ENCODE data around the gene SH3PXD2A. TPM values are rescaled to one million over a fixed set of nuclear protein-coding genes. Genes with fewer than 3 reads are reported as not detected.

SH3PXD2A gene
- total and polyA plus RNA-seq, 9 donors: 33.2 to 95.0 (median 73.9) TPM

- DNase-seq: no peak
- Histone ChIP-seq H3K27me3 (ENCODE audit: control insufficient read depth, insufficient read depth, low read length) (no peaks in the 10 kb centered on the region), H3K4me3 (ENCODE audit: low read length) (no peak overlapping the region), H3K9me3 (replicated peaks; ENCODE audit: control insufficient read depth, low read depth, low read length) (no peaks in the 10 kb centered on the region), H3K36me3 (ENCODE audit: control insufficient read depth, insufficient read depth, low read length) (peaks cover 13% of the 10 kb centered on the region), H3K4me1 (ENCODE audit: control insufficient read depth, insufficient read depth, low read length) (peaks cover 22% of the 10 kb centered on the region), H3K27ac (ENCODE audit: low read length) (no peak overlapping the region)
- no CpG with 5 or more reads among the region's 4 CpGs for WGBS (ENCODE audit: insufficient coverage)
Measured at GRCh38 chr10:103804871-103805270, 50.5 kb downstream of the SH3PXD2A start.

DNA sequence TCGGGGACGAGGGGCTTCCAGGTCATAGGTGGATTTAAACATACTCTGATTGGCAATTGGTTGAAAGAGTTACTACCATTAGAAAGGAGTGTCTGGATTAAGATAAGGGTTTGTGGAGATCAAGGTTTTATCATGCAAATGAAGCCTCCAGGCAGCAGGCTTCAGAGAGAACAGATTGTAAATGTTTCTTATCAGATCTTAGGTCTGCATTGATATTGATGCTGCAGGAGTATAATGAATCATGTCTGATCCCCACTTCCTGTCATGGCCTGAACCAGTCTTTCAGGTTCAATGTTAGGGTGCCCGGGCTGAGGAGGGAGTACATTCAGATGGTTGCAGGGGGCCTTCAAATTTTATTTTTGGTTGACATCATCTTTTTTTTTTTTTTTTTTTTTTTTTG, 51.4 kb downstream of the SH3PXD2A start:
- no peaks in the 10 kb centered on the region for H3K9me3 ChIP-seq (replicated peaks; ENCODE audit: control insufficient read depth, low read depth, low read length)
- WGBS (ENCODE audit: insufficient coverage): 62% methylated on average over 3 of the region's 3 CpGs
- H3K36me3 ChIP-seq (ENCODE audit: control insufficient read depth, insufficient read depth, low read length): peaks cover 22% of the 10 kb centered on the region
- no peaks in the 10 kb centered on the region for H3K27me3 ChIP-seq (ENCODE audit: control insufficient read depth, insufficient read depth, low read length)
- H3K4me1 ChIP-seq (ENCODE audit: control insufficient read depth, insufficient read depth, low read length): peaks cover 22% of the 10 kb centered on the region
- no peak overlapping the region for H3K4me3 ChIP-seq (ENCODE audit: low read length)
- DNase-seq: no peak
- no peak overlapping the region for H3K27ac ChIP-seq (ENCODE audit: low read length)

- Histone ChIP-seq H3K4me1 (ENCODE audit: control insufficient read depth, insufficient read depth, low read length) (peaks cover 22% of the 10 kb centered on the region), H3K9me3 (replicated peaks; ENCODE audit: control insufficient read depth, low read depth, low read length) (no peaks in the 10 kb centered on the region), H3K36me3 (ENCODE audit: control insufficient read depth, insufficient read depth, low read length) (peaks cover 31% of the 10 kb centered on the region), H3K27ac (ENCODE audit: low read length) (no peak overlapping the region), H3K27me3 (ENCODE audit: control insufficient read depth, insufficient read depth, low read length) (no peaks in the 10 kb centered on the region), H3K4me3 (ENCODE audit: low read length) (no peak overlapping the region)
- 98% methylated on average over 4 of the region's 7 CpGs for WGBS (ENCODE audit: insufficient coverage)
- no peak for DNase-seq
Measured at GRCh38 chr10:103802637-103803353, 52.6 kb downstream of the SH3PXD2A start.

DNA sequence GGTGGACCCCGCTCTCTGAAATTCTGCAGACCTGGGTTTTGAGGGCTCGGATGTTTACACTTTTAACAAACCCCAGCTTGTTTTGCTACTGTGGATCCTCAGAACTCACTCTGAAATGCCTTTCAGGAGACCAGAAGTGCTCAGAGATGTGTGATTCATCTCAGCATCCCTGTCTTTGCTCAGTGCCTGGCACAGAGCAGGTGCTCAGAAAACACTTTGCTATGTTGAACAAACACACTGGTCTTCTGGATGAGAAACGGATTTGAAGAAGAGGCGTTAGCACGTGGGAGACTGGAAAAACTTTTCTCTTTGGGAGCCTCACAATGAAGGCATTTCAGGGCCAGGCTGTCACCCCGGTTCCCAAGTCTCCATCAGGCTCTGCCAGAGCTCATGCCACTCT, 53.3 kb downstream of the SH3PXD2A start:
- no peak overlapping the region for H3K4me3 ChIP-seq (ENCODE audit: low read length)
- H3K36me3 ChIP-seq (ENCODE audit: control insufficient read depth, insufficient read depth, low read length): peaks cover 31% of the 10 kb centered on the region
- H3K4me1 ChIP-seq (ENCODE audit: control insufficient read depth, insufficient read depth, low read length): peaks cover 16% of the 10 kb centered on the region
- DNase-seq: no peak
- no peaks in the 10 kb centered on the region for H3K9me3 ChIP-seq (replicated peaks; ENCODE audit: control insufficient read depth, low read depth, low read length)
- H3K27ac ChIP-seq (ENCODE audit: low read length): no peak overlapping the region
- no peaks in the 10 kb centered on the region for H3K27me3 ChIP-seq (ENCODE audit: control insufficient read depth, insufficient read depth, low read length)
- 70% methylated on average over 5 of the region's 6 CpGs for WGBS (ENCODE audit: insufficient coverage)

DNA sequence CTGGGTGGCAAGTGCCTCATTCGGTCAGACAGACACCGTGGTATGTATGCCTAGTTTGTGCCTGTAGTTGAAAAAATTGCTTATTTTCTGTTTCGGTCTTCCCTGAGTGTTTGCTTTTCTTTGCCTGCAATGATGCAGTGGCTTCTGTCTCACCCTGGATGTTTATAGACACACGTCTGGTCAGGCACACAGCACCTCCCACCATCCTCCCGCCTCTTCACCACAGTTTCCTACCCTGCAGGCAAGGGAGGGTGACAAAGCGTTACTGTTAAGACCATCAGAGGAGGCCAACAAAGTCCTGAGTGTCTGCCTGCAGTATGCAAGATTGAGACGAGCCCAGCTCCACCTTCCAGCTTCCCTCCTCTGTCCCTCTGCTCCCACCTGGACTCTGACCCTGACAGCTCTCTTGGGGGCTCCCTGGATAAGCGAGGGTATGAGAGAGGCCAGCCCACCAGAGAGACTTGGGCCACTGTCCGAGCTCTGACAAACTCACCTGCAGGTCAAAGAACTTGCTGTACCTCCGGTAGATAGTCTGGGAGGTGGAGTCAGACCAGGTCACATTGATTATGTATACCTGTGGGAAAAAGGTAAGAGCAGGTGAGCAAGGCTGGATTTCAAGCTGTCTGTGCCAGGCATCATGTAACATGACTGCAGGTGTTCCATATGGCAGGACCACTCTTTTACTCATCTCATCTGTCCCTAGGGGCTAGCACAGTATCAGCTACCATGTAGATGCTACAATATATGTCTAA, 54.4 kb downstream of the SH3PXD2A start:
- Histone ChIP-seq H3K4me3 (ENCODE audit: low read length) (no peak overlapping the region), H3K27me3 (ENCODE audit: control insufficient read depth, insufficient read depth, low read length) (no peaks in the 10 kb centered on the region), H3K4me1 (ENCODE audit: control insufficient read depth, insufficient read depth, low read length) (peaks cover 5% of the 10 kb centered on the region), H3K27ac (ENCODE audit: low read length) (no peak overlapping the region), H3K9me3 (replicated peaks; ENCODE audit: control insufficient read depth, low read depth, low read length) (no peaks in the 10 kb centered on the region), H3K36me3 (ENCODE audit: control insufficient read depth, insufficient read depth, low read length) (peaks cover 31% of the 10 kb centered on the region)
- DNase-seq: no peak
- 84% methylated on average over 8 of the region's 10 CpGs for whole genome bisulfite sequencing (ENCODE audit: insufficient coverage)

DNA sequence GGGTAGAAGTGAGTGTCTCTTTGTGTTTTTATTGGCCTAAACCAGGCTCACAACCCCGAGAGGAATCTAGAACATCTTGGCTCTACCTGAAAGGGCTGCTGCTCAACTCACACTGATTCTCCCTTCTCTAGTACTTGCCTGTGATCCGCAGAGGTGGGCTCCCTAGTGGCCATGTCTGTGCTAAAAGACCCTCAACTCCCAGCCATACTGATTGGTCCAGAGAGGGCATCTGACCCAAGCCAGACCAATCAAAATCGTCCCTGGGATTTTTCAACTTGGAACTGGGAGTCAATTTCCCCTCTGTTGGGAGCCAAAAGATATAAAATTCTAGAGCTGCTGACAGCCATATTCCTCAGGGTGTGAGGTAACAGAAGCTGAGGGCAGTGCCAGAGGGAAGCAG, 55.3 kb downstream of the SH3PXD2A start:
- 83% methylated on average over 1 of the region's 3 CpGs for WGBS (ENCODE audit: insufficient coverage)
- H3K36me3 ChIP-seq (ENCODE audit: control insufficient read depth, insufficient read depth, low read length): peaks cover 31% of the 10 kb centered on the region
- H3K27ac ChIP-seq (ENCODE audit: low read length): no peak overlapping the region
- DNase-seq: no peak
- no peaks in the 10 kb centered on the region for H3K9me3 ChIP-seq (replicated peaks; ENCODE audit: control insufficient read depth, low read depth, low read length)
- H3K27me3 ChIP-seq (ENCODE audit: control insufficient read depth, insufficient read depth, low read length): no peaks in the 10 kb centered on the region
- peaks cover 3% of the 10 kb centered on the region for H3K4me1 ChIP-seq (ENCODE audit: control insufficient read depth, insufficient read depth, low read length)
- no peak overlapping the region for H3K4me3 ChIP-seq (ENCODE audit: low read length)

DNA sequence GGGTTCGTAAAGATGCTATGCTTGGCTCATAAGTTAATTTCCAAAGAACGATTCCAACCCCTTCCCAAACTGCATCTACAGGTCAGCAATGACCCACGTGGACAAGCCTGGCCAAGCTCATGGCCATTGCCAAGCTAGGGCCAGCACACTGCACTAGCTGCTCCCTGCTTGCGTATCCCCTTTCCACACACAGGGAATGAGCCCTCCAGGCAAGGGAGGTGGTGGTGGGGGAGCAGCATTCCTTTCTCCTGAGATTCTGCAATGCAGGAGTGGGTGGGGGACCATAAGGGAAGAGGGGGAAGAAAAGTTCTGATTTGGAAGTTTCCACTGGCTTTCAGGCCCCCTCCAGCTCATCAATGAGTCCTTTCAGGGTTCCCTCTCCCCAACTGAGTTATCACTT, 56.0 kb downstream of the SH3PXD2A start:
- no peak overlapping the region for H3K4me3 ChIP-seq (ENCODE audit: low read length)
- no peaks in the 10 kb centered on the region for H3K9me3 ChIP-seq (replicated peaks; ENCODE audit: control insufficient read depth, low read depth, low read length)
- H3K27me3 ChIP-seq (ENCODE audit: control insufficient read depth, insufficient read depth, low read length): no peaks in the 10 kb centered on the region
- peaks cover 31% of the 10 kb centered on the region for H3K36me3 ChIP-seq (ENCODE audit: control insufficient read depth, insufficient read depth, low read length)
- H3K27ac ChIP-seq (ENCODE audit: low read length): no peak overlapping the region
- H3K4me1 ChIP-seq (ENCODE audit: control insufficient read depth, insufficient read depth, low read length): peaks cover 8% of the 10 kb centered on the region
- DNase-seq: no peak
- WGBS (ENCODE audit: insufficient coverage): 100% methylated on average over 1 of the region's 4 CpGs

DNA sequence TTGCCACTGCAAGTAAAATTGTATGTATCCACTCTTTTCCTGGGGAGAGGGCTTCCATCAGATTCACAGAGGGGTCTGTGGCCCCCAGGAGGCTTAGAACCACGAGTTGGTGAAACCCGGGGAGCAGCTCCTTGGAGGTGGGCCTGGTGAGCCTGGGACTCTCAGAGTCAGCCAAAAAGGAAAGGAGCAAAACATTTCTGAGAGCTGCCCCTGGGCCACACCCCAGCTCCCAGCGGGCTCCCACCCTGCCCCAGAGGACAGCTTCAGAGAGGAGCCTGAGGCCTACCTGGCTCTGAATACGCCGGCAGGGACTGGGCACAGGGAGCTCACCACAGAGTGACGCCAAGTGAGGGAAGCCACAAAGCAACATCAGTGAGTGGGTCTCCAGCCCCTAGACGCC, 56.9 kb downstream of the SH3PXD2A start:
- WGBS (ENCODE audit: insufficient coverage): 93% methylated on average over 5 of the region's 7 CpGs
- Histone ChIP-seq H3K9me3 (replicated peaks; ENCODE audit: control insufficient read depth, low read depth, low read length) (no peaks in the 10 kb centered on the region), H3K4me1 (ENCODE audit: control insufficient read depth, insufficient read depth, low read length) (peaks cover 8% of the 10 kb centered on the region), H3K36me3 (ENCODE audit: control insufficient read depth, insufficient read depth, low read length) (peaks cover 33% of the 10 kb centered on the region), H3K4me3 (ENCODE audit: low read length) (no peak overlapping the region), H3K27me3 (ENCODE audit: control insufficient read depth, insufficient read depth, low read length) (no peaks in the 10 kb centered on the region), H3K27ac (ENCODE audit: low read length) (no peak overlapping the region)
- DNase-seq: no peak

- no peak overlapping the region for H3K27ac ChIP-seq (ENCODE audit: low read length)
- no peak overlapping the region for H3K4me3 ChIP-seq (ENCODE audit: low read length)
- 86% methylated on average over 12 of the region's 12 CpGs for WGBS (ENCODE audit: insufficient coverage)
Measured at GRCh38 chr10:103797857-103798256, 57.5 kb downstream of the SH3PXD2A start.

GRCh38 chr10:103795634-103796270, 59.6 kb downstream of the SH3PXD2A start:
- no peak overlapping the region for H3K27ac ChIP-seq (ENCODE audit: low read length)
- H3K9me3 ChIP-seq (replicated peaks; ENCODE audit: control insufficient read depth, low read depth, low read length): no peaks in the 10 kb centered on the region
- peaks cover 11% of the 10 kb centered on the region for H3K4me1 ChIP-seq (ENCODE audit: control insufficient read depth, insufficient read depth, low read length)
- no peaks in the 10 kb centered on the region for H3K27me3 ChIP-seq (ENCODE audit: control insufficient read depth, insufficient read depth, low read length)
- peaks cover 36% of the 10 kb centered on the region for H3K36me3 ChIP-seq (ENCODE audit: control insufficient read depth, insufficient read depth, low read length)
- no peak overlapping the region for H3K4me3 ChIP-seq (ENCODE audit: low read length)
- no CpG with 5 or more reads among the region's 4 CpGs for WGBS (ENCODE audit: insufficient coverage)
- DNase-seq: peak; percentile 66

More at GRCh38 chr10:103797857-103798256, 57.5 kb downstream of the SH3PXD2A start:
- Histone ChIP-seq H3K36me3 (ENCODE audit: control insufficient read depth, insufficient read depth, low read length) (peaks cover 35% of the 10 kb centered on the region), H3K4me1 (ENCODE audit: control insufficient read depth, insufficient read depth, low read length) (peaks cover 8% of the 10 kb centered on the region), H3K9me3 (replicated peaks; ENCODE audit: control insufficient read depth, low read depth, low read length) (no peaks in the 10 kb centered on the region), H3K27me3 (ENCODE audit: control insufficient read depth, insufficient read depth, low read length) (no peaks in the 10 kb centered on the region)
- DNase-seq: no peak

Measured in muscle of leg (tissue), 11 donors.